IPS-NIHi11 (cell line): Measurements from ENCODE around the gene DNAJC18.
"Not testable (repeated sequence)": the region's sequence is repeated elsewhere in the genome, so short reads cannot be mapped to it uniquely, and the experiment has no call there.

Source experiments
- DNase-seq: peaks from one replicate; pipeline ENCODE4 v3.0.0; 2012; ENCODE audit warnings: mixed read lengths, low spot score

DNAJC18 gene

DNA sequence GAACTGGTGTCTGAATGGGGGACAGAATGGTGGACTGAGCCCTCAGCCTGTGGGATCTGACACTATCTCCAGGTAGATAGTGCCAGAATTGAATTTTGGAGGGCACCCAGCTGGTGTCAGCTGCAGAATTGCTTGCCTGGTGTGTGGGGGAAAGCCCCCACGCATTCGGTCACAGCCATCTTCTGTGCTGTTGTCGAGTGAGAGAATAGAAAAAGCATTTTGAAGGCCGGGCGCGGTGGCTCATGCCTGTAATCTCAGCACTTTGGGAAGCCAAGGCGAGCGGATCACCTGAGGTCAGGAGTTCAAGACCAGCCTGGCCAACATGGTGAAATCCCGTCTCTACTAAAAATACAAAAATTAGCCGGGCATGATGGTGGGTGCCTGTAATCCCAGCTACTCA, 52.4 kb downstream of the DNAJC18 start:
- DNase-seq = not testable (repeated sequence)

DNA sequence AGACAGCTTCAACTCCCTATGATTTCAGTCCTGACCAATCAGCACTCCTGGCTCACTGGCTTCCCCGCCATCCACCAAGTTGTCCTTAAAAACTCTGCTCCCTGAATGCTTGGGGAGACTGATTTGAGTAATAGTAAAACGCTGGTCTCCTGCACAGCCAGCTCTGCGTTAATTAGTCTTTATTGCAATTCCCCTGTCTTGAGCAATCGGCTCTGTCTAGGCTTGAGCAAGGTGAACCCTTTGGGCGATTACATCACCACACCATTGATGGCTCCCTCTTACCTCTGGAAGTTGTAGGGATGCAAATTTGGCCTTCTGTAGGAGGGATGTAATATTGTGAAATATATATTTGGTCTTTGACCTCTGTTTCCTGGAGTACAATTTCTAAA, 53.3 kb downstream of the DNAJC18 start:
- no peak for DNase-seq

DNA sequence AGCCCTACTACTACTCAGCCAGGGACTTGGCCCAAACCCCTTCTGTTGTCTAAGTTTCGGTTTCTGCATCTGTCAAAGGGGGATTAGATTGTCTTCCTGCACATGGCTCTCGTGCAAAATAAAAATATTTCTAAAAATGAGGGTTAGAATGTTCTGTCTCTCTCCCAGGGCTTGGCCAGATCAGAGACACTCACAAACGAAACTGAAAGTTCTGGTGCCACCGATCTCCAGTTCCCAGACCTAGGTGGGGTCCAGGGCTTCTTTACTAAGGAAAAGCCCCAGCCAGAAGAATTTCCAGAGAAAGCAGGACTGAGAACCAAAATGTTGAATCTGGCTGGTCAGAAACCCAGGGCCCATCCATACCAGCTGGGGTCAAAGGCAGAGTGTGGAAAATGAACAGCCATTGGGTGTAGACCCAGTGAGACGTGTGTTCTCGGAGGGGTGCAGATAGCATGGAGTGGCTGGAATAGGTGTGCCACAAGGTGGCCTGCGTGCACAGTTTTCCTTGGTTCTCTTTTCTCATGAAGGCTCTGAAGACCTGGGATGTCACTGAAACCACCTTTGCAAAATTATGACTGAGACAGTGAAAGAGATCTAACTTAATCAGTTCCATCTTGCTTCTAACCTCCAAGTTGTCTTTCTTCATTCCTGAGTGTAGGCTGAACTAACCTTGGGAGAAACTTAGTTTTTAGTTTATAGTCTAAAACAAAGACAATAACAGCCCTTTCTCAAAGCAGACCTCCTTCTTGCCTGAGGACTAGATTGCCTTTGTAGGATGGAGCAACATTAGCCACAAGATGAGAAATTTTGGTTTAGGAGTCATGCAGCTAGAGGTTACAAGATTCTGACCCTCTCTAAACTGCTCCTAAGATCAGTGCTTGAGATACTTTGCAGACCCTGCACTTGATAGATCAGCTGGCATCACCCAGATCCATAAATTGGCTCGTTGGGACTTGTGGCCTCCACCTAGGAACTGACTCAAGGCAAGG, 54.0 kb downstream of the DNAJC18 start:
- DNase-seq = no peak

DNA sequence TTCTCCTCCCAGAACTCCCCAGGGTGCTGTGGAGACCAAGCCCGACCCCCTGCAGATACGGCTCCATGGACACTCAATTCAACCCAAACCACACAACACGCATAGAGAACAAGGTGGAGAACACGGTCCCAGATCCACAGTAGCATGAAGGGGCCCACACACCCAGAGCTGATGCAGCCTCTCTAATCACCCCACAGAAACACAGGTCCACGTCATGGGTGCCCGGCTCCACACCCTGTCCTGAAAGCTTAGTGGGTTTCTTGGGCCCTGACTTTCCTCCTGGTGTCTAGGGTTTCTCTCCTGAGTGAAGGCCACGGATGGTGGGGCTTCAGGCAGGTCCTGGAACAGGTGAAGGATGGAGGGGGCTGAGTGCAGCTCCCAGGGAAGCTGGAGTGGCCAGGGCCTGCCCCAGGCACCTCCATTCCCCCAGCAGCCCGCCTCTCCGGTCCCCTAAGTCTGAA, 54.7 kb downstream of the DNAJC18 start:
- DNase-seq = no peak

DNA sequence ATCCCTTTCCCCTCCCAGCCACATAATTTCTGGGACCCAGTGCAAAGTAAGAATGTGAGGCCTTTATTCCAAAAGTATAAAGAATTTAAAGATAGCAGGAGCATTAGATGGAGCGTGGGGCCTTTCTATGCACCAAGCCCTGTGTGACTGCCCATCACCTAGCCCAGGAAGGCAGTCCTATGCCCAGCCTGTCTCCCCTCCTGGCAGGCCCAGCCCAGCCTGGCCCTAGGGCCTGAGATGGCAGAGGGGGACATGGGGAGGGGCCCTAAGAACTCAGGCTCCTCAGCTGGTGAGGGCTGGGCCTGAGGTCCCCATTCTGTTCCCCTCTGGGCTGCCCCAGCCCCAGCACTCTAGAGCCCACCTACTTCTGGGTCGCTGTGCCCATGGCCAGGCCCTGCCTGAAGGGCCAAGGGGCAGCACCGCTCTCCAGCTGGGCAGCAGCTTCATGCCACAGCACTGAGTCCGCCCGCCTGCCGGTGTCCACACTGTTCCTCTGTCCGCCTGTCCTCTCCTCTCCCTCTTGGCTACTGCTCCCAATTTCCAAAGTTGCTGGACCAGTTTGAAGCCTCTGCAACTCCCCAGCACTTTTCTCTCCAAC, 55.2 kb downstream of the DNAJC18 start:
- no peak for DNase-seq

DNA sequence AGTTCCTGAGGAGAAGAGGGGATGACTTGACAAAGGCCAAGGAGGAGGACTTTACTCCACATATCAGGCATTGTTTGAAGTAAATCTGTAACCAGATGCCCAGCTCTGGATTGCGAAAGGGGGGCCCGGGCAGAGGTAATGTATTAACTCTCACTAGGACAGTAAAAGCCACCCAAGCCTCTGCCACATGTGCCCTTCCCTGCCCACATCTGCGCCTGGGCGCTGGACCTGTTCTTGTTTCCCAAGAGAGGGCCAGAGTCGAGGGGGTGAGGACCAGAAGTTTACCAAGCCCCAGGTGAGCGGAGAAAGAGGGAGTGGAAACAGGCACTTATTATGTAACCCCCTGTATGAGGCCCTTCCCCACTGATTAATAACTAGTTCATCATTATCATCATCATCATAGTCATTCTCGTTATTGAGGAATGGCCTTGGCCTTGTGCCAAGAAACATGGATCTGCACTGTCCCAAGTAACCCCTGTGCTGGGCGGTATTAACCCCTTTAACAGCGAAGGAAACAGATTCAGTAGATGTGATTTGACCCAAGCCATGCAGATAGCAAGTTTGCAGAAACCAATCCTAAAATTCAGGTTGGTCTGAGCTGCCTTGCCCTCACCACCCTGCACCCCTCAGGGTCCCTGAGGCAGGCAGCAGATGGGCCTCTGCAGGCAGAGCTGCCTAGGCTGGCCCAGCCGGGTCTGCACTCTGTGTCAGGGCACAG, 55.9 kb downstream of the DNAJC18 start, which contains the start of gene SLC23A1:
TSS of gene SLC23A1 (minus strand) at position 23 of the 718 bp plus-strand sequence. CDS start 44 bp downstream, outside the sequence.
- DNase-seq = no peak

DNA sequence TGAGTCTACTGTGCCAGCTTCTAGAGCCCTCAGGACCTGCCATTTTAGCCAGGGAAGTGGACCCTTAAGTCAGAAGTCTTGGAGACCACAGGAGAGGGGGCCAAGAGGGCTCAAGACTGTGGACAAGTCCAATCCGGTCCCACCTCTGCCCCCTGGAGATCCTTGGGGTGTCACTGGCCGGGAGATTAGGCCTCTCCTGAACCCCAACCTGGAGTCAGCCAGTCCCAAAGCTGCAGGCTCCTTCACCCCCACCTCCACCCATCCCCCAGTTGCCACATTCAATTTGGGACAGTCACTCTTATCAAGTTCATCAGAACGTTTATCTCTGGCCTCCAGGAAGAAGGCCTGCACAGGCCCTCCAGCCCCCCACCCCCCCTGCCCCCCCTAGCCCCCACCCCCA, 56.5 kb downstream of the DNAJC18 start:
- DNase-seq = no peak

DNA sequence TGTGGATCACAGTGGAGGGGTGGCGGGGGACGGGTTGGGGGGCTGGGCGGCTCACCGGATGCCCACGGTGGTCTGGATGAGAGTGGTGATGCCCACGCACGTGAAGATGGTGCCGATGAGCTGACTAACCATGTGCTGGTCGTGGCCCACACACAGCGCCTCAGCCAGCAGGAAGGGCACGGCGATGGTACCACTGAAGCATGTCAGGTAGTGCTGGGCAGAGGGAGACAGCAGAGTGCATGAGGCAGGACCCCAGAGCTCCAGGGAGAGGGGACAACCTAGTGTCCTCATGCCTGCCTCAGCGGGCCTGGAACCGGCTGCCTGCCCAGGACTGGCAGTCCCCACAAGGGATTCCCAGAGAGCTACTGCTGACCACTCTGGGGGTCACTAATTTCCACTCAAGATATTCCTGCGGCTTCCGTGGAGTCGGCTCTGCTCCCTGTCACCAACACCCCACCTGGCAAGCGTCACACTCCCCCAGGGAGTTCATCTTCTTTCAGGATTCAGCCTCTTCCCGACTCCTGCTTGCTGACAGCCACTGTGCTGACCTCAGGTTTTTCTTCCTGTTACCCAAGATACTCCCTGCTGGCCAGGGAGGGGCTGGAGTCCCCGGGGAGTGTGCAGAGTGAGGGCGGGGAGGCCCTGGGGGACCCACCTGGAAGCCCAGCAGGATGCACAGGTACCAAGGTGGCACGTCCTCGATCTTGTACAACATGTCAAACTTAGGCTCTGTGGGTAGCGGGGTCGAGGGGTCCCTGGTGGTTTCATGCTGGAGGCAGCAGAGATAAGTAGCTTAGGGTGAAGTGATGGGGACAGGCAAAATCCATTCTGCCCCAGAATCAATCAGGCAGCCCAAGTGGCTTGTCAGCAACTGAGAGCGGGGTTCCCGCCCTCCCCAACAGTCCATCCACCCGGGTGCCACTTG, 57.2 kb downstream of the DNAJC18 start:
- no peak for DNase-seq

DNA sequence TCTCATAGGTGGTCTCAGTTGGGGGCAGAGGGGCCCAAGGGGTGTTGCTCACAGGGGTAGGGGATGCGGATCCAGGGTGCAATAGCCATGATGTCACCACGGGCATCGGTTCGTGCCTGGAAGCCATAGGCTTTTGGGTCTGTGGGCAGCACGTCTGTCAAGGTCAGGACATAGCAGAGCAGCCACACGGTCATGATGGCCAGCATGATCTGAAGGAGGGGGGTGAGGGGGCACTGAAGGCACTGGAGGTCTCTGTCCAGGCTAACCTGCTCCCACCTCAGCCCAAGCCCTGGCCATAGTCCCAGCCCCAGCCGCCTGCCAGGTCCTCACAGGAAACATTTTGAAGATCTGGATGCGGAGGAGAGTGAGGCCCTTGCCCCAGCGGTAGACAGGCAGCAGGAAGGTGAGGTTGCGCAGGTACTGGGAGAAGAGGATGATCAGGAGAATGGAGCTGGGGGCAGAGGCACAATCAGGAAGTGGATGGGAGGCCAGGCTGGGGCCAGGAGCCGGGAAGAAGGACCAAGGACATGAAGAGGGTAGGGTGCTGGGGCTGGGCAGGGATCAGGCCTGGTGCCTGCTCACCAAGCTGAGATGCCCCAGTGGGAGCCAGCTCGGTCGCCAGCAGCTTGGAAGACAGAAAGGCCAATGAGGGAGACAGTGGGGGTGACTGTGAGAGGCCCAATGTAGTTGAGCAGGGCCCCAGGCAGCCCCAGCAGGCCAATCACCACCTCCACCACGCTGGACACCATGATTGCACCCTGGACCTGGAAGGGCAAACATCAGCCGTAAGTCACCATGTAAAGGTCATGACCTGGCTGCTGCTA, 59.5 kb downstream of the DNAJC18 start:
- DNase-seq = no peak

DNA sequence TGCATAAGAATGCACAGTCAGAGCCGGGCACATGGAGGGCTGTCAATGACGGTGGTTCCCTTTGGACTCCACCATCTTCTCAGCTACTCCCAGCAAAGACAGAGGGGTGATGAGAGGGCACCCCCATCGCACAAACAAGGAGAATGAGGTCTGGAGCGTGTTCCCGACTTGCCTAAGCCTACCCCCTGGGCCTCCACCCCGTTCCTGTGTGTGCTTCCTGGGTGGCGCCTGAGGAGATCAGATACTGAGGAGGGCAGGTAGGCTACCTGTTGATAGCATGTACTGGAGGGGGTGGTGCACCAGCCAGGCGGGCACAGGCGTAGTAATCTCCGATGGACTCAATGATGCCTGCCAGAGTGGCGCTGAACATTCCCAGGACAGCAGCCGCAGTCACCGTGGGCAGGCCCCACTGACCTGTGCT, 60.4 kb downstream of the DNAJC18 start:
- no peak for DNase-seq

DNA sequence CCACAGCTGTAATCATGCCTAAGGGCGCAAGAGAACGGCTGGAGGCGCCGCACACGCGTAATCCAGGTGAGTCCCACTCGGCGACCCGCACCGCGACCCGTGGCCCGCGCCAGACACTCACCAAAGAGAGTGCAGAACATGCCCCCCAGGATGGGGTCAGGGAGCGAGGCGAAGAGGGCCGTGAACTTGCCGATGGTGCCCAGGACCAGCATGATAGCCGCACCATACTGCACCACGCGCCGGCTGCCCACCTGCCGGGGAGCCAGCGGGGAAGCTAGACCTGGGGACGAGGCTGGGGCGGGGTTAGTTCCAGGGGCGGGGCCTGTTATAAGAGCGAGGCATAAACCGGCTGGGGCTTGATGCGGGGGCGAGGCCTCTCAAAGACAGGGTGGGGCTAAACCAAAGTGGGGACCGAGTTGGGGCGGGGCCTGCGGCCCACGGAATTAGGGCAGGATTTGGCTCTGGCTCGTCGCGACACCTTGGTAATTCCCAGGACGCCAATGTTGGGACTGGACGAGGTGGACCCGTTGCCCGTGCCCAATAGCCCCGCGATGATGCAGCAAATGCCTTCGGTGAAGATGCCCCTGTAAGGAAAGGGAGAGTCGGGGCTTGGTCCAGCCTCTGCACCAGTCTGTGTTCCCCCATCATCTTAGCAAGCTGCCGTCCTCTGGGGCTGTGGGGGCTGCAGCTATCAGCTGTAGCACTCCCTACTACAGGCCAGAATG, 61.1 kb downstream of the DNAJC18 start:
- peak; percentile 77 for DNase-seq

DNA sequence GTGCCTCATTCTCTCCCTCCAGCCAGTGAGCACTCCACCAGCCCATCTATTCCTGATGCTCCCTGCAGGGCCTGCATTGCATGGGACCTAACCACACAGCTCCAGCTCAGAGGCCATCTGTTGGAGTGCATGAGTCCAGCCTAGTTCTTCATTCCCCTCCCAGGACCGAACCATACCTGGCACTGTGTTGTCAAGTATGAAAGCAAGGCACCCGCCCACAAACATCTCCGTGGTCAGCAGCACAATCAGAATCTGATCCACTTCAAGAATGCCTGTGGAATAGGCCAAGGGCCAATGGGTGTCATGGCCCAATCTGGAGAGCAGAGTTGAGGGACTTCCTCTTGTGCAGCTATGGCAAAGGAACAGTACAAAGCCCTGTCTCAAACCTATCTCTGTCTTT, 62.1 kb downstream of the DNAJC18 start:
- no peak for DNase-seq

DNA sequence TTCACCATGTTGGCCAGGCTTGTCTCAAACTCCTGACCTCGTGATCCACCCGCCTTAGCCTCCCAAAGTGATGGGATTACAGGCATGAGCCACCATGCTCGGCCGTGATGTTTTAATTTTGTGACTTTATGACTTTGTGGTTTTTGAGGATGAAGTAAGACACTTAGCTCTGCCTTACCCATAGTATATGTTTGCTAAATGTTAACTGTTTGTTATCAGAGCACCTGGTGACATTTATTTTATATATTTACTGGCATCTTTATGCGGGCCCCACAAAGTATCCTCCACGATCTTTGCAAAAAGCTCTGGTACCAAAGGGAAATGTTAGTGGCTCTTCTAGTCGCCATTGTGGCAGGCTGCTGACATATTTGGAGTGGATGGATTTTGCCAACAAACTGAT, 63.0 kb downstream of the DNAJC18 start:
- DNase-seq = no peak

DNA sequence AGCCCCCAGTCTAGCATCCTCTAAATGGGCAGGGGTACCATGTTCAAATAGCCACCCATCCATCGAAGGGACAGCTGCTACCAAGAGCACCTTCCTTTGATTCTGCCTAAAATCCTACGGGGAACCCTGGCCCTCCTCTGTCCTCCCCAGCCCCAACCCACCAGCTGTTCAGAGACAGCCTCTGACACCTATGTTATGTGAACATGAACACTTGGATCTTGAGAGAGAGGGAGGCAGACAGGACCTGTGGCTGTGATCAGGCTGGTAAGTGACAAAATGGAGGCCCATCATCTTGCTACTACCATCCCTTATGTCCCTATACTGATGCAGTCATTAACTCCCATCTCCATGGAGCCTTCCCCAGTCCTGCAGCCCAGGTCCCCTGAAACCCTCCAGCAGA, 64.4 kb downstream of the DNAJC18 start:
- no peak for DNase-seq

DNA sequence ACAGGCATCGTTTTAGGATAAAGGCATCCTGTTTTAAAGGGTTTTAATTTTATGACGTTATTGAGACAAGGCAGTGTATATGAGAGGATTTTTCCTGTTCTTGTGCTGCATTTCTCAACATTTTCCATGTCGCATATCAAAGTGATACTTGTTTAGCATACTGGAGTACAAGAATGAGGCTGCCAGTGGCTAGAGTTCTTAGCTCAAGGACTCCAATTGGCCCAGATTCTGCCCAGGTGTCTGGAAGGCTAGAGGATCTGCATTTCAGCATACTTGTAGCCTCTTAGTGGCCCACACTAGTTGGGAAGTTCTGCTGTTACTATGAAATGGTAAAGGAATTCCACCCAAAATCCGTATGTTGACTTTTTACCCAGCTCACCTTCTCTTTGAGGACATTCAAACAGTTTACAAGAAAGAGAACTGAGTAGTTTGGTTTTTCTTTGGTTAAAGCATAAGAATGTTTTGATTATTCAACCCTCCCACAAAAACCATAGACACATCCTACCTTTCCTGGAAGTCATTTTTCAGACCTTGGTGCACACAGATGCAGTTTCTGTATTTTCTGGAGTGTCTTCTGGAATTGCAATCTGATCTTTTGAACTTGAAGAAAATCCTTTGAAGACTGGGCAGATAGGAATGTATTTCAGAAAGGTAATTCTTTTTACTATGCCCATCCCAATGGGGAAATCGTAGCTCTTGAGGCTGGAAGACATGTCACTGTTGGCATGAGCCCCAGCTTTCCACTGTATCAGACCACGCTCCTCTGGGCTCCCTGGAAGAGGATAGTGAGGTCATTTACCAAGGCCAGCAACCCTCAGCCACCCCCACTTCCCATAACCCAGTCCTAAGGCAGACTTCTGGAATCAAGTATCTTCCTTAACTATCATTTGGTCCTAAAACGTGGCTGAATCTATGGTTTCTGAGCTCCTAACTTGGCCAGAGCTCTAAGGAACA, 67.6 kb downstream of the DNAJC18 start:
- no peak for DNase-seq

DNA sequence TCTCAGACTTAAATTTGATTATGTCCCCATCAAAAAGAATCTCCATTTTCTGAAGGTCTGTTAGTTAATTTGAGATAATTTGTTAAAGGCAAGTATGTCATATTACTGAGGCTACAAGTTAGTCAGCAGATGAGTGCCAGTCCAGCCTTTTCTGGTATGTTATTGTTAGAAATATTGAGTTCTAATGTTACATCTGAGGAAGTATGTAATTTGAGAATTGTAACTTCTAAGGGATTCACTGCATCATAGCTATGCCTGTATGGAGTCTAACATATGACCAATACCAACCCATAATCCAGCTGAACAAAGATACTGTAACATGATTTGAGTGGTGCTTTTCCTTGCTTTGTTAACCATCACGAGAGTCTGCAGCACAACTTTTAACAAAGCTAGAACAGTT, 70.1 kb downstream of the DNAJC18 start:
- DNase-seq = no peak

DNA sequence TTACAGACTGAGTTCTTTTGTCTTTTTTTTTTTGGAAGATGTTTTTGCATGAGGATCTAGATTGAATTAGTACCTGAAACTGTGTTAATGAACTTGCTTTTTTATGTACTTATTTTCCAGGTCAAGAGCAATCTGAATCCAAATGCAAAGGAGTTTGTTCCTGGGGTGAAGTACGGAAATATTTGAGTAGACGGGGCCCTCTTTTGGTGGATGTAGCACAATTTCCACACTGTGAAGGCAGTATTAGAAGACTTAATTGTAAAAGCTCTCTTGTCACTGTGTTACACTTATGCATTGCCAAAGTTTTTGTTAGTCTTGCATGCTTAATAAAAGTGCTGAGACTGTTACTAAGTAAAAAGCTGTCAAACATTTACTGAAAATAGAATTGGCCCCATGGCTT, 70.7 kb downstream of the DNAJC18 start:
- no peak for DNase-seq

DNA sequence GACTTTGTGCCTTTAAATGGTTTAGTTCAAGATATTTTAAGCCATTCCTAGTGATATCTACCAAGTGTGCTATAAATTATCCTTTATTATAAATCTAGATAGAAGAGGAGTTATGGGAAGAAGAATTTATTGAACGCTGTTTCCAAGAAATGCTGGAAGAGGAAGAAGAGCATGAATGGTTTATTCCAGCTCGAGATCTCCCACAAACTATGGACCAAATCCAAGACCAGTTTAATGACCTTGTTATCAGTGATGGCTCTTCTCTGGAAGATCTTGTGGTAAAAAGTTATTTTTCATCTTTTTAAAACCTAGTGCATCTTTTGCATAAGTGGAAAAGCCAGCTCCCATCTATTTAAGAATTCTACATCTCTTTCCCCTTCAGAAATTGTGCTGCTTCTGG, 74.9 kb downstream of the DNAJC18 start:
- no peak for DNase-seq

DNA sequence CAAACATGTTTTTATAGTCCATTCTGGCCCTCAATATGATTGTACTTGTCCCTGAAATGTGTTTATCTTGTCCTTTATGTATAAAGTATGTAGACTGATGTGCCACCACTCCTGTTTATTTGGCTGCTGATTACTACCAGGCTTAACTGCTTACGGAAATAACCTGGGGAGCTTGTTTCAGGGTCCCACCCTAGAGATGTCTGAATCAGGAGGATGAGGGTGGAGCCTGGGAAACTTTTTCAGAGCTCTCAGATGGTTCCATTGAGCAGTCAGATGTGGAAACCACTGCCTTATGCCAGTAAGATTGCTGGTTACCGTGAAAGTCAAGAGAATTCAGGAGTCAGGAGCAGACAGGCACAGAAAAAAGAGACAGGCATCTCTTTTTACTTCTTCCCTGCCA, 75.4 kb downstream of the DNAJC18 start:
- no peak for DNase-seq
